ENCODE results near the gene PRKN. TPM values are rescaled to one million over a fixed set of nuclear protein-coding genes. Genes with fewer than 3 reads are reported as not detected.

PRKN gene
- total RNA-seq, 4 donors from 2014 or later, result 4.4 to 669 (median 10.5) TPM

DNA sequence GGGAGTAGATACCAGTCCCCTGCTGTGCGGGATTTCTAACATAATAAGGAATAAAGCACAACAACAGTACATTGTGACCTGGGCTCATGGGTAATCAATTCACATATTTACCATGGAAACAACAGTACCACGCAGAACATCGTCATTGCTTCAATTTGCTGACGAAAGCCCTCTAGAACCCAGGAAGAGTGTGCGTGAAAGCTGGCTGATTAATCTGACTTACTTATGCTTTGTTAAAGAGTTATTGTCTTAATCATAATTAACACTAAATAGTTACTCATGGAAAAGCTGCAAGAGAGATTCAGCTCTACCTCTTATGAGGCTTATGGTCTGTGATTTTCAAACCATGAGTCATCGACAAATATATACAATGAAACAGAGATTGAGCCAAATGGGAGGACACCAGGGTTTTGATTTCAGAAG, 809.4 kb downstream of the PRKN start:
- DNase-seq, result no peak
- H3K27me3 ChIP-seq, result no peaks in the 10 kb centered on the region
- TF ChIP-seq, protein P1, sequence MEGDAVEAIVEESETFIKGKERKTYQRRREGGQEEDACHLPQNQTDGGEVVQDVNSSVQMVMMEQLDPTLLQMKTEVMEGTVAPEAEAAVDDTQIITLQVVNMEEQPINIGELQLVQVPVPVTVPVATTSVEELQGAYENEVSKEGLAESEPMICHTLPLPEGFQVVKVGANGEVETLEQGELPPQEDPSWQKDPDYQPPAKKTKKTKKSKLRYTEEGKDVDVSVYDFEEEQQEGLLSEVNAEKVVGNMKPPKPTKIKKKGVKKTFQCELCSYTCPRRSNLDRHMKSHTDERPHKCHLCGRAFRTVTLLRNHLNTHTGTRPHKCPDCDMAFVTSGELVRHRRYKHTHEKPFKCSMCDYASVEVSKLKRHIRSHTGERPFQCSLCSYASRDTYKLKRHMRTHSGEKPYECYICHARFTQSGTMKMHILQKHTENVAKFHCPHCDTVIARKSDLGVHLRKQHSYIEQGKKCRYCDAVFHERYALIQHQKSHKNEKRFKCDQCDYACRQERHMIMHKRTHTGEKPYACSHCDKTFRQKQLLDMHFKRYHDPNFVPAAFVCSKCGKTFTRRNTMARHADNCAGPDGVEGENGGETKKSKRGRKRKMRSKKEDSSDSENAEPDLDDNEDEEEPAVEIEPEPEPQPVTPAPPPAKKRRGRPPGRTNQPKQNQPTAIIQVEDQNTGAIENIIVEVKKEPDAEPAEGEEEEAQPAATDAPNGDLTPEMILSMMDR (IDR thresholded peaks at IDR 0.05), result no peak
- TF ChIP-seq POLR2A (IDR thresholded peaks at IDR 0.05), result no peak
- no peaks in the 10 kb centered on the region for H3K36me3 ChIP-seq
- H3K27ac ChIP-seq, result no peak overlapping the region
- no peaks in the 10 kb centered on the region for H3K9me3 ChIP-seq
- H3K4me1 ChIP-seq, result no peaks in the 10 kb centered on the region
- H3K4me3 ChIP-seq, result no peak overlapping the region

DNA sequence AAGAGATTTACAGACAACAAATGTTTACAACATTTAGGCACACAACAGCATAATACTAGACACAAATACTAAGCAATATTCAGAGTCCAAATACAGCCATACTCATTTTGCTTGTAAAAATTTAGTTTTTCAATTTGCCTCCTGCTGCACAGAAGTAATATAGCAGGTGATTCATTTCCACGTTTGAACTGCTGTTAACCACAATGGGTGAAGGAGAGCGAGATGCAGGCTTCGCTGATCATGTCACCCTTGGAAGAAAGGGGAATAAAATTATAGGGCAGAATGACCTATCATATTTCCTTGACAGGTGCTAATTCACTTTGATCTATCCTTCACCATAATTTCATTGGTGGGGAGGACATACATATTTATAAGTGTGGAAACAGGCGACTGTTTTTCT, 809.9 kb downstream of the PRKN start:
- no peak for DNase-seq
- no peaks in the 10 kb centered on the region for H3K9me3 ChIP-seq
- no peak overlapping the region for H3K27ac ChIP-seq
- no peaks in the 10 kb centered on the region for H3K4me1 ChIP-seq
- no peak overlapping the region for H3K4me3 ChIP-seq
- H3K27me3 ChIP-seq, result no peaks in the 10 kb centered on the region
- no peak for TF ChIP-seq POLR2A (IDR thresholded peaks at IDR 0.05)
- TF ChIP-seq, protein P1 (IDR thresholded peaks at IDR 0.05), result no peak
- H3K36me3 ChIP-seq, result no peaks in the 10 kb centered on the region

DNA sequence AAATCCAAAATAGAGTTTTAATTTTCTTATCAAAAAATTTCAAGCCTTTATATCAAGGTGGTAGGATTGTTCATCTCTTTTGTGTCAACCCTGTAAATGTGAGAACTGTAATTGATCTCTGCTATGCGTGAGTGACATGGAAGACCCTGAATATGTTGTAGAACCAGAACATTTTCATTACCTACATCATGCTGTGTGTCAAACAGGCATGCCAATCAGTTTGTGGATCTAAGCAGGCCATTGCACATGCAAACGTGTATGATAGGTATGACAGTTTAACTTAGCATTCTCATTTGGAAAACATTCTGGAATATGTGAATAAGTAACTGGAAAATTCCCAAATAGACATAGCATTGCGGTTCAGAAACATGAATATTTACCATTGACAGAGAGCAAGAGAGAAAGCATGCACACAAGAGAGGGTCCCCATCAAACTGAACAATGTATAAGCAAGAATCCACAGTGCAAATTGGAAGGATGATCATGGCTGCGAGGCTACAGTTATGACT, 812.1 kb downstream of the PRKN start:
- Histone ChIP-seq H3K4me1 (no peaks in the 10 kb centered on the region), H3K9me3 (no peaks in the 10 kb centered on the region), H3K27me3 (no peaks in the 10 kb centered on the region), H3K36me3 (no peaks in the 10 kb centered on the region), H3K4me3 (no peak overlapping the region), H3K27ac (no peak overlapping the region)
- DNase-seq, result no peak
- TF ChIP-seq, protein P1 (IDR thresholded peaks at IDR 0.05), result no peak
- no peak for TF ChIP-seq POLR2A (IDR thresholded peaks at IDR 0.05)

DNA sequence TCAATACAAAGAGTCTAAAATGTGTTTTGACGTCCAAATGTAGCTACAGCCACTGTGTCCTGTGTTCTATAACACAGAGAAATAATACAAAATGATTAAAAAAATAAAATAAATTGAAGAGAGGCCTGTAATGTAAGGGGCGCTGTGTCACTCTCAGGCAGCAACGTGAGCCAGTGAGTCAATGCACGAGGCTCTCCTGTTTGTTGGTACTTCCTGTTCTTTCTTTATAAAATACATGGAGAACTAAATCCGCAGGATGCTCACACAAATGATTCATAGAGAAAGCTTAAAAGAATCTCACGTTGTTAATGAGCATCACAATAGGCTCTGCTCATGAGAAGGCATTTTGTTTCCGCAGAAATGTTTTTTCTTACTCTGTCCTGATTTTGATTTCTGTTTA, 818.7 kb downstream of the PRKN start:
- Histone ChIP-seq H3K27me3 (no peaks in the 10 kb centered on the region), H3K36me3 (no peaks in the 10 kb centered on the region), H3K4me1 (no peaks in the 10 kb centered on the region), H3K27ac (no peak overlapping the region), H3K4me3 (no peak overlapping the region), H3K9me3 (no peaks in the 10 kb centered on the region)
- TF ChIP-seq, protein P1 (IDR thresholded peaks at IDR 0.05), result no peak
- no peak for TF ChIP-seq POLR2A (IDR thresholded peaks at IDR 0.05)
- DNase-seq, result no peak

DNA sequence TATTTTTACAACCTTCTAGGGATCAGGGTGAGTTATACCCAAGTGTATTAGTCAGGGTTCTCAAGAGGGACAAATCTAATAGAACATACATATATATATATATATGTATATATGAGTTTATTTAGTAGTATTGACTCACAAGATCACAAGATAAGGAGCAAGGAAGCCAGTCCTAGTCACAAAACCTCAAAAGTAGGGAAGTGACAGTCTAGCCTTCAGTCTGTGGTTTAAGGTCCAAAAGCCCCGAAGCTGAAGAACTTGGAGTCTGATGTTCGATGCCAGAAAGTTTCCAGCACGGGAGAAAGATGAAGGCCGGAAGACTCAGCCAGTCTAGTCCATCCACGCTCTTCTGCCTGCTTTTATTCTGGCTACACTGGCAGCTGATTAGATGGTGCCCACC, 821.0 kb downstream of the PRKN start:
- no peak for DNase-seq
- H3K4me1 ChIP-seq, result no peaks in the 10 kb centered on the region
- no peak overlapping the region for H3K4me3 ChIP-seq
- H3K36me3 ChIP-seq, result no peaks in the 10 kb centered on the region
- TF ChIP-seq, protein P1 (IDR thresholded peaks at IDR 0.05), result no peak
- no peak for TF ChIP-seq POLR2A (IDR thresholded peaks at IDR 0.05)
- no peaks in the 10 kb centered on the region for H3K9me3 ChIP-seq
- H3K27ac ChIP-seq, result no peak overlapping the region
- no peaks in the 10 kb centered on the region for H3K27me3 ChIP-seq
